ENCODE results near the gene GINS2.
A peak's percentile ranks its signal among the peaks of the same experiment; 100 is the strongest.

Gene GINS2

GRCh38 chr16:85642762-85643358, 45.9 kb downstream of the GINS2 start:
- DNase-seq = no peak

DNA sequence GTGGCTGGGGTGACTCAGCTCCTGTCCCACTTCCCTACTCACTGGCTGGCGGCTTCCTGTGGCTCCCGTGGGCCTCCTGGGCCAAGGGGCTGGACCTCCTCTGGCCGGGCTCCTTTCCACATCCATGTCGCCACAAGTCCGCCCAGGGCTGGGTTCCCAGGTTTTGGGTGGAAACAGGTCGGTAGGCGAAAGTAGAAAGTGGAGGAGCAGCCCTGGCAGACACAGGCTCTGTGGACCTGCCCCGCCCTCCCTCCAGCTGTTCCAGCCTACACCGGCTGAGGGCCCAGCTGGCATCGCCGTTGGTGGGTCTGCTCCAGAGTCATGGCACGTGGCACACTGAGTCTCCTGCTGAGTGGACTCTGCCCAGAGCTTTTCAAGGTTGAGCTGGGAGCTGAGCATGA, 47.0 kb downstream of the GINS2 start:
- peak in 1 of 56 donors; percentile 38 for DNase-seq

GRCh38 chr16:85641305-85641704, 47.4 kb downstream of the GINS2 start:
- DNase-seq = no peak

DNA sequence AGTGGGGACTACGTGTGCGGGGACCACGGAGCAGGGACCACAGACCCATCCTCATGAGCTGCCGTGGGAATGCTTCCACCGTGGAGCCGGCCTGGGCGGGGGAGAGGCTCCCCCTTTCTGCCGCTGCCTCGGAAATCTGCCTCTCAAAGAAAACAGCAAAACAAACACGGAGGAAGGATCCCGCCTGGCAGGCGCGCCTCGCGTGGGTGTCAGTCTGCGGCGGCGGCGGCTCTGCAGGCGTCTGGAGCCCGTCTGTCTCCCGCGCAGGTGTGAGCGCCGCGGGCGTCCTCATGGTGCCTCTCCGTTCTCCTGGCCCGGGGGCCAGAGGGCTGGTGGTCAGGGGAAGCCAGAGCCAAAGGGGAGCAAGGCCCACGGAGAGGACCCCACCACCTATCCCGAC, 48.2 kb downstream of the GINS2 start:
- no peak for DNase-seq

DNA sequence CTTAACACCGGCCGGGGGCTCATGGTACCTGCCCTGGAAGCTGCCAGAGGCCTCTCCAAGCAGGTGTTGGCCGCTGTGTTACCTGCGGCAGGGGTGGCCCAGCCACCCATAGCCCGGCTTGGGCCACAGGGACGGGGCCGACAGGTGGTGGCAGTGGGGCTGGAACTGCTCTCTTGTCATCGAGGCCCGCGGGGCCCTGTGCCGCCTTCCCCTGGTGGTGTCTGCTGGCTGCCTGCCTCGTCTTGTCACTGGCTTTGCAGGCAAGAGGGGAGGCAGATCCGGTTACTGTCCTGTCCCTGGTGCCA, 48.5 kb downstream of the GINS2 start:
- no peak for DNase-seq

DNA sequence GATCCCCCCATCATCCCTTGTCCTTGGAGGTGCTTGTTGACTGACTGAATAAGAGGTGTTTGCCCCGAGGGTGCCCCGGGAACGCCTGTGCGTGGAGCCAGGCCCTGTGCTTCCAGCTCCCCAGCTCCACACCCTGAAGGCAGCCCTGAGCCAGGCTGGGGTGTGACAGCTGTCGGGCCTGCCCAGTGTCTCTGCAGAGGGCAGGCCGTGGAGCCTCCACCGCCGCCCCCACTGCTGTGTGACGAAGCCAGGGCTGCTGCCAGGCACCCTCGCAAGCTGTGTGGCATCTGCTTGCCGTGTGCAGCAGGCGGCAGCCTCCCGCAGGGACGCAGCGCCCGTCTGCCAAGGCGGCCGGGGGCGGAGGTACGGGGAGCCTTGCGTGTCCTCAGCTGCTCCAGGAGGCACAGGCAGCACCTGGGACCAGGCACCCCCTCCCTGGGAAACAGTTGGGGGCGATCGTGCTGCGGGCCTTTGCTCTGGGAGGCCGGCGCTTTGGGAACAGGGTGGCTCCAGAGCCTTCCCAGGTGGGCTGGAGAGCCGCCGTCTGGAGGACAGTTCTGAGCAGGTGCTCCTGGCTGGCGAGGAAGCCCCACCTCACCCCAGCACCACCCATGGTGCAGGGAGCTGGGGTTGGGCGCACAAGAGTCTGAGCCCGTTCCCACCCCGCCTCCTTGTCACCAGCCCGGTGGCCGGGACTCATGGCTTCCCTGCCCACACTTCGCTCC, 49.1 kb downstream of the GINS2 start:
- DNase-seq = peak in 38 of 56 donors; percentile 11 to 68 (median 24)

GRCh38 chr16:85638695-85639409, 49.9 kb downstream of the GINS2 start:
- no peak for DNase-seq

GRCh38 chr16:85637808-85638647, 50.7 kb downstream of the GINS2 start:
- DNase-seq = peak in 5 of 56 donors; percentile 19 to 50 (median 32)

- DNase-seq = no peak
Measured at GRCh38 chr16:85637061-85637807, 51.5 kb downstream of the GINS2 start.

- no peak for DNase-seq
Measured at GRCh38 chr16:85636234-85636812, 52.4 kb downstream of the GINS2 start.

DNA sequence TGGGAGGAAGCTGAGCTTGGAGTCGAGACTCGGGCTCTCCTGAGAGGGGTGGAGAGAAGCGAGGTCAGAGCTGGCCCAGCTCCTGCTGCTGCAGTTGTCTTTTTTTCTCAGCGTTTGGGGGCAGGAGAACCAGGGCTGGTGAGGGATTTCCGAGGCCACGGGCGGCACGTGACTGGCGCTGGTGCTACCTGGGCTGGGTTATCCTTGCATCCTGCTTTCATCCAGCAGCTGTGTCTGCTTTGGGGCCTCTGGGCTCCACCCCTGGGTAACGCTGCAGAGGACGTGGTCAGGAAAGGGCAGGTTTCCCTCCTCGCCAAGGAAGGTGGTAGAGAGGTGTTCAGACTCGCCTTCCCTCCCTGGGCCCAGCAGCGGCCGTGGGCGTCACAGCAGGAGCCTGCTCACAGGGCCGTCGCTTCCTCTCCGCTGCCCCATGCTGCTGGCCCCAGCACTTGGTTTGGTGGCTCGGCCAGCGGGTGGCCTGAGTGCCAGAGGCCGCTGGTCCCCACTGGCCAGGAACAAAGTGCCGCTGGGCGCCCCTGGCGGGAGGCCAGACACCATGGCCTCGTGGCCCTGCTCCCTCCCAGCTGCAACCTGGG, 53.1 kb downstream of the GINS2 start:
- DNase-seq = no peak

- DNase-seq = no peak
Measured at GRCh38 chr16:85634747-85635544, 53.8 kb downstream of the GINS2 start.

DNA sequence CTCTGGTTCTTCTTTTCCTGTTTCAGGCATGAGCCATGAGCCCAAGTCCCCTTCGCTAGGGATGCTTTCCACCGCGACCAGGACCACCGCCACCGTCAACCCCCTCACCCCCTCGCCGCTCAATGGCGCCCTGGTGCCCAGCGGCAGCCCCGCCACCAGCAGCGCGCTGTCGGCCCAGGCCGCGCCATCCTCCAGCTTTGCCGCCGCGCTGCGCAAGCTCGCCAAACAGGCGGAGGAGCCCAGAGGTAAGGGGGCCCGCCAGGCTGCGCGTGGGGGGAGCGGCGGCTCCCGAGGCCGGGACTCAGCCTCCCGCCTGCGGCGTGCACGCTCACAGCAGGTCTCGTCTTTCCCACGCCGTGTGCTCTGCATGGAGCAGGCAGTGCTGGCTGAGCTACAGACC, 54.9 kb downstream of the GINS2 start:
- DNase-seq = no peak

GRCh38 chr16:85633438-85633743, 55.4 kb downstream of the GINS2 start:
- no peak for DNase-seq

DNA sequence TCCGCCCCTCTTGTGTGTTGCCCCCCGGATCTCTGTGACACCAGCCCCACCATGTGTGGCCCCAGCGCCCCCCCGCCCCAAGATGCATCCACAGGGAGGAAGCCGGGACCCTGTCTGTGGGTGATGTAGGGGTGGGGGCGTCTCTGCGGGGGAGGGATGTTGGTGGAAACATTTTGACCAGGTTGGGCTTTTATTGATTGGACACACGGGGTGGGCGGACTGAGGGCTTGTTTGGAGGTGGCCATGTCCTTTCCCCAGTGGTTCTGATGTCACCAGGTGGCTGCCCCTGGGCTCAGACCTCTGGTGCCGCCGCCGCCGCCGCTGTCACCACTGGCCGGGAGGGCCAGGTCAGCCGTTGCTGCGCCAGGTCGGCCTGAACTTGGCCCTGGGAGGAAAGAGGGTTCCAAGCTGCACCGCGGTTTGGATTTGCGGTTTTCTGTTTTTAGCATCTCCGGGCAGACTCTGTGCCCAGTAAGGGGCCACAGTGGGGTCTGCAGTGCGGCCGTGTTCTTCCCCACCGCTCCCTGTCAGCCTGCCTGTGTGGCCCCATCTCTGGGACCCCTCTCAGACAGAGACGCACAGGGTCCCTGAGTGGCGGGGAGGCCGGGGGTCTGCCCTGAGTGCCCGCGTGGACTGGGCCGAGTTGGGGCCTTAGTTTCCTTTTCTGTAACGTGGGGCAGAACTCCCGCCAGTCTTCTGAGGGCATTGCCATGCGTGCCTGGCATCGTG, 55.9 kb downstream of the GINS2 start:
- DNase-seq = no peak

- DNase-seq = peak in 10 of 56 donors; percentile 5 to 54 (median 22)
Measured at GRCh38 chr16:85631802-85632393, 56.9 kb downstream of the GINS2 start.

DNA sequence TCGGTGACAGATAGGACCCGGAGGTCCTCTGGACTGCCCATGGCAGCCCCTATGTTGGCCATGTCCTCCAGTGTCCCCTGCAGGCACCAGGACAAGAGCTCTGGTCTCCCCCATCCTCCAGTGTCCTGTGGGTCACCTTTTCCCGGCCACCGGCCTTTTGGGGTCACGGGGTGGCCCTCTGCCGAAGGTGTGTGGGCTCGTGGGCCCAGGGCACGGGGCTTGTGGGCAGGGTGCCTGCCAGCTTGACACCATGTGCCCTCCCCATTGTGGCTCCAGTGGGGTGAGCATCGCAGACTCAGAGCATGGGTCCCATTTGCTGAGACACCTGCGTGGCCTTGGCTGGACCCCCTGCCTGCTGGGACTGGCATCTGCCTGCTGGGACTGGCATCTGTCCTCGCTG, 57.5 kb downstream of the GINS2 start:
- DNase-seq = no peak

DNA sequence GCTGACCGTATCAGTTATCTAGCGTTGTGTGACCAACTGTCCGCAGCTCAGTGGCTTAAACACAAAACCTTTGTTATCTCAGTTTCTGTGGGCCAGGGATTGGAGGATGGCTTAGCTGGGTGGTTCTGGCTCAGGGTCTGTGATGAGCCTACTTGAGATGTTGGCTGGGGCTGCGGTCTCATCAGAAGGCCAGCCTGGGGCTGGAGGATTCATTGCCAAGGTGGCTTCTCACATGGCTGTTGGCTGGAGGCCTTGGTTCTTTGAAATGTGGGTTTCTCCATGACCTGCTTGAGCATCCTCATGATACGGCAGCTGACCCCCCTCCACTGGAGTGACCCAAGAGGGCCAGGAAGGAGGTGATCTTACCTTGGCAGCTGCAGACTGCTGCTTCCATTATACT, 58.9 kb downstream of the GINS2 start:
- no peak for DNase-seq
